Gastroesophageal sphincter (tissue), 3 donors: ENCODE results near the gene HMGN5.

Source experiments
- CTCF ChIP-seq, 4 experiments: fragments of 200-600 bp in 2 of 4; fragments of 450-650 bp in 2 of 4; sonication (generic) in 1 of 4; IDR thresholded peaks; one replicate each; pipeline ENCODE4 v1.5.1; 2017 to 2019; ENCODE audit warnings: antibody characterized with exemption in 4 of 4, mild to moderate bottlenecking in 2 of 4, moderate library complexity in 2 of 4
- EP300 ChIP-seq: sonication (generic); formaldehyde crosslinking; IDR thresholded peaks from one replicate; pipeline ENCODE4 v1.6.1; 2017; ENCODE audit warnings: antibody characterized with exemption, mild to moderate bottlenecking

- TF ChIP-seq EP300 (no peak), CTCF (IDR thresholded peaks at IDR 0.05) (no peak)
These were observed 91.4 kb downstream of the HMGN5 start for GRCh38 chrX:81110286-81110685.
